Measurements from ENCODE around the gene SFT2D3. TPM values are rescaled to one million over a fixed set of nuclear protein-coding genes. Genes with fewer than 3 reads are reported as not detected.

Gene SFT2D3
- total and polyA plus RNA-seq, 4 donors = 2.4 to 4.9 (median 4.7) TPM; not detected in 1

GRCh38 chr2:127753374-127753773 lies 52.1 kb downstream of the SFT2D3 start (continued):
- TF ChIP-seq YY1 (IDR thresholded peaks at IDR 0.05) (no peak), HNF4G (IDR thresholded peaks at IDR 0.05) (no peak)

- peaks cover 0 to 8% (median 3%) of the 10 kb centered on the region in 4 donors for H3K36me3 ChIP-seq (ENCODE audit: control insufficient read depth in 4 of 4, insufficient read depth in 3 of 4, low read depth in 1 of 4, low read length in 3 of 4)
- no peaks in the 10 kb centered on the region for H3K4me1 ChIP-seq (ENCODE audit: control insufficient read depth in 4 of 4, insufficient read depth in 4 of 4, low read length in 3 of 4)
- 94% methylated on average over 8 of the region's 8 CpGs for WGBS
- DNase-seq (ENCODE audit: low spot score) = no peak
- no peaks in the 10 kb centered on the region for H3K9me3 ChIP-seq (ENCODE audit: control insufficient read depth in 4 of 4, low read length in 3 of 4)
- TF ChIP-seq MAX (IDR thresholded peaks at IDR 0.05) = no peak
- no peak for TF ChIP-seq TAF1 (conservative IDR thresholded peaks at IDR 0.05)
- TF ChIP-seq SP1 (IDR thresholded peaks at IDR 0.05) = no peak
- TF ChIP-seq GABPA (IDR thresholded peaks at IDR 0.05 in 1 of 2, conservative IDR thresholded peaks at IDR 0.05 in 1 of 2) = no peak
- TF ChIP-seq FOXA1 (IDR thresholded peaks at IDR 0.05) = no peak
- no peak for TF ChIP-seq RAD21 (IDR thresholded peaks at IDR 0.05)
- TF ChIP-seq CTCF (IDR thresholded peaks at IDR 0.05; ENCODE audit: low read depth, low read length, missing input control) = no peak
- TF ChIP-seq HNF4G (IDR thresholded peaks at IDR 0.05) = no peak
- no peak for TF ChIP-seq ZBTB33 (IDR thresholded peaks at IDR 0.05)
- TF ChIP-seq ATF3 (IDR thresholded peaks at IDR 0.05) = no peak
- no peak for TF ChIP-seq FOXA2 (IDR thresholded peaks at IDR 0.05)
- no peak for TF ChIP-seq RXRA (IDR thresholded peaks at IDR 0.05)
- TF ChIP-seq JUND (IDR thresholded peaks at IDR 0.05) = no peak
- TF ChIP-seq NR2F2 (IDR thresholded peaks at IDR 0.05) = no peak
- no peak for TF ChIP-seq REST (IDR thresholded peaks at IDR 0.05)
- TF ChIP-seq EGR1 (IDR thresholded peaks at IDR 0.05; ENCODE audit: low read depth in 2 of 2) = no peak
- TF ChIP-seq YY1 (IDR thresholded peaks at IDR 0.05) = no peak
- no peak overlapping the region for H3K9ac ChIP-seq (ENCODE audit: low read depth in 1 of 2, low read length in 2 of 2)
- H3K27ac ChIP-seq (ENCODE audit: low read depth in 1 of 2, low read length in 2 of 2) = no peak overlapping the region
- H3K4me3 ChIP-seq (ENCODE audit: low read depth in 1 of 3, low read length in 3 of 3) = no peak overlapping the region
- H3K27me3 ChIP-seq (ENCODE audit: control insufficient read depth in 4 of 4, insufficient read depth in 4 of 4, low read length in 3 of 4) = no peaks in the 10 kb centered on the region
Measured at GRCh38 chr2:127754186-127754585, 52.9 kb downstream of the SFT2D3 start.

Other genes starting within 250 kb of the SFT2D3 start
- gene IWS1, start 175.0 kb upstream of the SFT2D3 start, total RNA-seq = 10 to 100 TPM; 20.7 to 28.9 TPM
- gene IWS1, start 175.0 kb upstream of the SFT2D3 start, polyA plus RNA-seq = 10 to 100 TPM; 13.0 to 24.9 TPM
- gene MYO7B, start 165.8 kb upstream of the SFT2D3 start, total RNA-seq = 1 to 10 TPM in 1 of 2 donors, under 1 TPM in 1; 0.17 to 1.1 TPM
- gene MYO7B, start 165.8 kb upstream of the SFT2D3 start, polyA plus RNA-seq = 1 to 10 TPM in 1 of 2 donors, under 1 TPM in 1; 0.15 to 1.1 TPM
- gene GPR17, start 55.3 kb upstream of the SFT2D3 start, total RNA-seq = under 1 TPM in 1 of 2 donors, not detected in 1; 0.14 TPM
- gene GPR17, start 55.3 kb upstream of the SFT2D3 start, polyA plus RNA-seq = under 1 TPM; 0.03 to 0.07 TPM
- 10 to 100 TPM in 1 of 2 donors, 1 to 10 TPM in 1; 1.4 to 15.6 TPM for gene LIMS2, start 26.0 kb upstream of the SFT2D3 start, total RNA-seq
- 10 to 100 TPM; 16.5 to 17.9 TPM for gene LIMS2, start 26.0 kb upstream of the SFT2D3 start, polyA plus RNA-seq
- 10 to 100 TPM; 23.7 to 37.5 TPM for gene WDR33, start 109.7 kb downstream of the SFT2D3 start, total RNA-seq
- gene WDR33, start 109.7 kb downstream of the SFT2D3 start, polyA plus RNA-seq = 10 to 100 TPM in 1 of 2 donors, 1 to 10 TPM in 1; 8.2 to 21.2 TPM
- gene POLR2D, start 156.7 kb downstream of the SFT2D3 start, total RNA-seq = 10 to 100 TPM; 14.3 to 17.0 TPM
- 10 to 100 TPM; 11.4 to 11.9 TPM for gene POLR2D, start 156.7 kb downstream of the SFT2D3 start, polyA plus RNA-seq
- gene AMMECR1L, start 184.5 kb downstream of the SFT2D3 start, total RNA-seq = 1 to 10 TPM; 6.7 to 8.0 TPM
- gene AMMECR1L, start 184.5 kb downstream of the SFT2D3 start, polyA plus RNA-seq = 1 to 10 TPM; 1.5 to 5.4 TPM